GM20431 (cell line): ENCODE results near the gene ZSCAN9.

Source experiments
- in situ Hi-C: fragments of 300-500 bp; cut with MseI, MboI; formaldehyde crosslinking; loops from one replicate; pipeline ENCODE4 v1.15.0; 2020; ENCODE audit warnings: low sequenced_read_pairs; ENCODE audit not compliant: unreplicated experiment

The ZSCAN9 gene

DNA sequence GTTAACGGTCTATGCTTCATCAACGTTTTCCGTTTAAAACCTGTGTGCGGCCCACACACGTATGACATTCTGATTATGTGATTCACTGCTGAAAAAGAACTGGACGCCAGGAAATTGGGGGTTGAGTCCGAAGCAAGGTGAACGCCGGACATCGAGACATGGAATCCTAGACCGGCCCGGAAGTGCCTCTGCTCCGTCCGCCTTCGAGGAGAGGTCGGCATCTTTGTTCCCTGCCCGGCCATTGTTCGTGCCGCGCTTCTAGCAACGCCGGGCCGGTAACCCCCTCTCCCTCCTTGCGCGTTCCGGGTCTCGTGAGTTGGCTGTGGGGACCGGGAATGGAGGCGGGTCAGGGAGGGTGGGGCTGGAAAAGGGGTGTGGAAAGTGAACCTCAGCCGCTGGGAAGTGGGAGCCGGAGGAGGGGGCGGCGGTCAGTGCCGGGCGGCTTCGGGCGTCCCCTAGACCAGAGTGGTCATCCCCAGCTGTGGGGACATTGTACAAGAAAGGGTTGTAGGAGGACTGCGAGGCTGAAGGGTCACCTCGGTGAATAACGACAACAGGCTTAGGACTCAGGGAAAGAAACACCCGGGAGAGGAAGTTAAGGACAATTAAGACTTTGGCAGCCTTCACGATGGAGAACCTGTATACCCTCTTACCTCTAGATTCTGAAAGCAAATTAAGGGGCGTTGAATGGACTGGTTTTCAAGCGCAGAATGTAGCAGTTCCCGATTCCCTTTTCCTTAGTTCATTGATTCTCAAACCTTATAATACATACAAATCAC, at the start of gene ZSCAN9:
ZSCAN9 (plus strand) TSS at position 220 of the 779 bp plus-strand sequence. CDS start 1,810 bp downstream, outside the sequence.
- in situ Hi-C loops: no loop called here

DNA sequence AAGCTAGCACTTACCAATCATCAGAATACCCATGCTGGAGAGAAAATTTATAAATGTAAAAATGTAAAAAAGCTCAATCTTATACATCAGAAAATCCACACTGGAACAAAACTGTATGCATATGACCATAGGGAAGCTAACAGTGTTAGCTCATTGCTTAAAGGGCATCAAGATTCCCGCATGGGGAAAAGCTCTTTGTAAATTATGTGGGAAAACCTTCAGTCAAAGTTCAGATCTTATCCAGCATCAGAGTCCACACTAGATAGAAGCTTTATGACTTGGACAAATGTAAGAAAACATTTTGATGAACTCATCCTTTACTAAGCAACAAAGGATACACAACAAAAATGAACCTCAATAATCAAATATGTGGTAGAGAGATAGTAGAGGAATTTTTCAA, 48.7 kb upstream of the ZSCAN9 start:
- in situ Hi-C loops: no loop called here

DNA sequence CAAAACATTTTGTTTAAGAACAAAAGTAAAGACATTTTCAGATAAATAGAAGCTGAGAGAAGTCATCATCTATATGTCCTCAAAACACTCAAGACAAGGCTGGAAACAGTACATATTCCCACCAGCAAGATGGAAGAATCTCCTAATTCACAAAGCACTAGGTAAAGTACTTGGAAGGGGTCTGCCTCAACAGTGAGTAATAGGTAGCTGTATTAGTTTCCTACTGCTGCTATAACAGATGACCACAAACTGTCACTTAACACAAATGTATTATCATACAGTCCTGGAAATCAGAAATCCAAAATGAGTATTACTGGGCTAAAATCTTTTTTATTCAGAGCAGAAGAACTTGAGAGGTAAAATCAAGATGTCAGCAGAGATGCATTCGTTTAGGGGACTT, 42.8 kb upstream of the ZSCAN9 start:
- in situ Hi-C loops: no loop called here

DNA sequence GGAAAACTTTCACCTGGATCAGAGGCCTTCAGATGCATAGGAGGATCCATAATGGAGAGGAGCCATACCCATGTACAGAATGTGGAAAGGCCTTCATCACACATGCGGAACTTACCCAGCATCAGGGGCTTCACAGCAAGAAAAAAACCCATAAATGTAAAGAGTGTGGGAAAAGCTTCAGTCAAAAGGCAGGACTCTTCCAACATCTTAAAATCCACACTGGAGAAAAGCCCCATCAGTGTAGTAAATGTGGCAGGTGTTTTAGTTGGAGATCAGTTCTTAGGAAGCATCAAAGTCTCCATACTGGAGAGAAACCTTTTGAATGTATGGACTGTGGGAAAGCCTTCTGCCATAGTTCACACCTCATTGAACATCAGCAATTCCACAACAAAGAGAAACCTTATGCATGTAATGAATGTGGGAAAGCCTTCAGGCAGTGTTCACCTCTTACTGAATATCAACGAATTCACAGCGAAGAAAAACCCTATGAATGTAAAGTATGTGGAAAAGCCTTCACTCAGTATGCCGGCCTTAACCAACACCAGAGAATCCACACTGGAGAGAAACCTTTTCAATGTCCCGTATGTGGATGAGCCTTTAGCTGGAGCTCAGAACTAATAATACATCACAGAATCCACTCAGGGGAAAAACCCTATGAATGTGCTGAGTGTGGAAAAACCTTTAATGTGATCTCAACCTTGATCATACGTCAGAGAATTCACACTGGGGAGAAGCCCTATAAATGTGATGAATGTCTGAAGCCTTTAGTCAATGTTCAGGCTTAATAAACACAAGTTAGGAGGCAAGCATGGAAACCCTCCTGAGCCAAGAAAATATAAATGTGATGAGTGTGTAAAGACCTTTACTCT, 36.7 kb upstream of the ZSCAN9 start:
- in situ Hi-C loops: no loop called here

DNA sequence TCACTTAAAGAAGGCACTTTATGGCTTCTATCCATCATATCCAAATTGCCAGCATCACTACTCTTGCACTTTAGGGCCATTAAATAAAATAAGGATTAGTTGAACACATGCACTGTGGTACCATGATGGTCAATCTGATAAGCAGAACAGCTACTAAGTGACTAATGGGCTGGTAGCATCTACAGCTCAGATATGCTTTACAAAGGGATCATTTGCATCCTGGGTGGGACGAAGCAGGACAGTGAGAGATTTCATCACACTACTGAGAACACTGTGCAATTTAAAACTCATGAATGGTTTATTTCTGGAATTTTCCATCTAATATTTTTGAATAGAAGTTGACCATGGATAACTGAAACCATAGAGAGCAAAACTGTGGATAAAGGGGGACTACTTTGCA, 25.1 kb upstream of the ZSCAN9 start:
- in situ Hi-C loops: no loop called here

DNA sequence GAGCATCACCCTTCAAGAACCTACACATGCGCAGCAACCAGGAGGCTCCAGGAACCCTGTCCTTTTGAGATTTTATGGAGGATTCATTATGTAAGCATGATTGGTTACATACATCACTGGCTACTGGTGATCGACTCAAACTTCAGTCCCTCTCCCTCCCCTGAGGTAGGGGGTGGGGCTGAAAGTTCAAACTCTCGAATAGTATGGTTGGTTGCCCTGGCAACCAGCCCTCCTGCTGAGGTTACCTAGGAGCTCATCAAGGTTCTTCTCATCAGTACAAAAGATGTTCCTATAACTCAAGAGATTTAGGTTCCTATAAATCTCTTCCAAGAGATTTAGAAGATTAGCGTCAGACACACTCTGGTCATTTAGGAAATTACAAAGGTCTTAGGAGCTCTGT, 21.9 kb upstream of the ZSCAN9 start:
- in situ Hi-C loops: no loop called here

DNA sequence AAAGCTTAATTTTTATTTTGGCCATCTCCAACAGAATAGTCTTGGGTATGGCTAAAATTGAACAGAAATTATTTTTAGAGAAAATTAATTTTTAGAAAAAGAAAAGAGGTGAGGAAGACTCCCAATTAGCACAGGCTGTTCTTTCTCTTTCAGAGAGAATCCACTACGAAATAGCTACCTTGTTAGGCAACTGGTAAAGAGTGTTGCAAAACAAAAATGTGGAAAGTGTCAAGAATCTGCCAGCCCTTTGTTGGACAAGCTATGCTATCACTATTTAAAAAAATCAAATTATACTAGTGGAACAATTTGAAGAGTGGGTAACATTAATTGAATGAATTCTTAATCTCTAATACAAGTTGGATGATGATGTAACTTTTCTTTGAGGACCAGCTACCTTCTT, 19.2 kb upstream of the ZSCAN9 start:
- in situ Hi-C loops: no loop called here

DNA sequence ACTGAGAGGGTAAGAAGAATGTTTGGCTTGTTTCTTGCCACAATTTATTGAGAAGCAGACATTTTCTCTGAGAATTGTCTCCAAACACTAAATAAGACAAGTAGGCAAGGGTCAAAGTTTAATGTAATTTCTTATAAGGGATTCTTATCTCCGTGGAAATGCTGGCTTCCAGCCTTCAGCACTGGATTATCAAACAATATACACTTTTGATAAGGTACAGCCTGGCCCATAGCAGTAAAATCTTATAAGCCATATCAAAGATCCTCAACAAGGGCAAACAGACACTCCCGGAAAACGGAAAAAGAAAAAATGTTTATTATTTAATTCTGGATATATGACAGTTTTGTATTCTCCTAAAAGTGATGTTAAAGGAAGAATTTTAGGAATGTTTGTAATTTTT, 18.5 kb upstream of the ZSCAN9 start:
- in situ Hi-C loops: no loop called here

DNA sequence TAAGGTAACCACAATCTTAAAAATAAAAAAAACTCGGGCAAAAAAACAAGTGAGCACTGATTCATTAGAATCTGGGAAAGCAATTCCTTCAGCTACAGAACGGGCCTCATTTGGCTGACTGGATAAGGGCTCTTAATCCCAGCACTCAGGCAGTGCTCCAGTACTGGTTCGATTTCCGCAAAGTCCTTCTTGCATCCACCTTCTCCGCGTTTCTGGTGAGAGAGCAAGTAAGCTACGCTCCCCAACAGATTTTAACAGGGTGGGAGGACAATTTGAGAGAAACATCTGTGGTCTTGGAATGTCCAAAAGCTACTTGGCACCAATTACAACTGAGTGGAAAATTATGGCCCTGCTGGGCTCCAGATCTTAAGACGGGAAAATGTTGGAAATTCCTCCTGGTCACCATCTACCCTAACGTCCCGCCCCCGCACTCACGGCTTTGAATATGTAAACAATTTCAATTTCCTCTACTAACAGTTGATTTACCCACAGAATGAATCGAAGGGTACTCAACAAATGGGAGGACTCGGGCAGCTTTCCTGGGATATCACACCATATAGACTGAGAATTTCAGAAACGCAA, 18.1 kb upstream of the ZSCAN9 start:
- in situ Hi-C loops: no loop called here

DNA sequence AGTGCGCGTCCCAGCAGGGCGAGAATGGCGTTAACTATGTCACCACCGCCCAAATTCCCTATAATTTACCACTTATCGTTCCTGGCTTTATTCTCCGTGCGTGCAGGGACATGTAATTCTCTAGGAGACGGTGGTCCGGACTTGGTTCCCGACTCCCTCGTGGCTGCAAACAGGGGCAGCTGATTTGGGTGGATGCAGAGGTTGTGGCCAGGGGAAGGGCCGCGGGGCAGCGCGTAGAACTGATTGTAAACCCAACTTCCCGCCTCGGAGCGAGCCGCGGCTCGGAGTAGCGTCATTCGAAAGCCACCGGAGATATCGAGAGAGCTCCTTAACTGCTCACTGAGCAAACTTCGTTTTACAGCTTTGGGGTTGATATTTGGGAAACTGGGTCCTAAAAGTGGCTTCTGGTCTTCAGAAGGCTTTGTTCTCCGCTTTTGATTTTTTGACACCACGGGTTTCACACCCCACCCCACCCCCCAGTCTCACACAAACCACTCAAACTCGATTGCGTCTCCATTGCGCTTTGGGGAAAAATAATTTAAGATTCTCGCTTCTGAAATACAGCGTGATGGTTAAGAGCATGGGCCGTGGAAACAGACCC, 17.5 kb upstream of the ZSCAN9 start:
- in situ Hi-C loops: no loop called here

DNA sequence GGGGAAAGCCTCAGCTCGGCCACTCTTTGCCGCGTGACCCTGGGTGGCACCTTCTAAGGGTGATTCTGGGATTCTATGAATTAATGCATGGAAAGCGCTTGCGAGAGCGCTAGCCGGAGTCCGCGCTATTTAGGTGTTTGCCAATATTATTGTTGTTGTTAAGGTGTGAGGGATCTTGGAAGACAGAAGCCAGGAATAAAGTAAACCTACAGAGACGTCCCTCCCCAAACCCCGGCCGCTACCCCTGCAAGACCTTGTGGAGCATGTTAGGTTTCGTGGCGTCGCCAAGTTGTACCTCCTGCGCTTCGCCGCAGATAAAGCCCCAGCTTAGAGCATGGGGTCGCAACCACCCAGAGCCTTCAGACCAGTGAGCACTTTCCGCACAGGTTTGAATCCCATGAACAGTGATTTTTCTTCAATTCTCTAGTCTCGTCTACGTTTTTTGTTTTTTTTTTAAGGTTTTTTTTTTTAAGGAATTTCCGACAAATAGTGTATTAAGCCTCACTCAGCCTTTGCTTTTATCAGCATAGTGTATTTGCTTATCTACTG, 16.9 kb upstream of the ZSCAN9 start:
- in situ Hi-C loops: no loop called here

DNA sequence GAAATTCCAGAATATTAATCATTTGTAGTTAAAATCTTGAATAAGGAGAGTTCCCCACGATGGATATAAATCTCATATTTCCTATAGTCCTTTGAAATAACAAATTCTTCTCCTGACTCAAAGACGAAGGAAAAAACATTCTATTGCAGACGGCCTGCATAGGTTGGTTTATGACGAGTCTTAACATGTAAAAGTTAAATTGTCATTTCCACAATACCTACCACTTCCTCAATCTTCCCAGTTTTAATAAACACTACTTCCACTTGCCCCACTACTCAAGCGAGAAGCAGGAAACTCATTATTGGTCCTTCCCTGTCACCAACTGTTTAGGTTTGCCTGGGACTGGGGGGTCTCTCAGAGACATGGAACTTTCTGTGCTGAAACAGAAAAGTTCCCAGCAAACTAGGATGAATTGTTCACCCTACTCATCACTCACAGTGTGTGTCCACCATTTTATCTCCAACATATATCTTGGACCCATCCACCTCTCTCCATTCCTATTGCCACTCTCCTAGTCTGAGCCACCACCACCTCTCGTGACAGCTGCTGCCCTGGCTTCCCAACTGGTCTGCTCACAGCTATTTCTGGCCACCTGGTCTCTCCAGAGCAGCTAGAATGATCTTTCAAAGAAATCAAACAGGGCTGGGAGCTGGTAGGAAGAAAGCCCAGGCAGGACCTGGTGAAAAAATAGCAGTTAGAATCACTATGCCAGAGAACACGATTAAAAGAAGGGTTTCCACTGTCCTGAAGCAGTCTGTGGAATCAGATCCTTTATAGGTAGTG, 15.1 kb upstream of the ZSCAN9 start:
- in situ Hi-C loops: no loop called here

DNA sequence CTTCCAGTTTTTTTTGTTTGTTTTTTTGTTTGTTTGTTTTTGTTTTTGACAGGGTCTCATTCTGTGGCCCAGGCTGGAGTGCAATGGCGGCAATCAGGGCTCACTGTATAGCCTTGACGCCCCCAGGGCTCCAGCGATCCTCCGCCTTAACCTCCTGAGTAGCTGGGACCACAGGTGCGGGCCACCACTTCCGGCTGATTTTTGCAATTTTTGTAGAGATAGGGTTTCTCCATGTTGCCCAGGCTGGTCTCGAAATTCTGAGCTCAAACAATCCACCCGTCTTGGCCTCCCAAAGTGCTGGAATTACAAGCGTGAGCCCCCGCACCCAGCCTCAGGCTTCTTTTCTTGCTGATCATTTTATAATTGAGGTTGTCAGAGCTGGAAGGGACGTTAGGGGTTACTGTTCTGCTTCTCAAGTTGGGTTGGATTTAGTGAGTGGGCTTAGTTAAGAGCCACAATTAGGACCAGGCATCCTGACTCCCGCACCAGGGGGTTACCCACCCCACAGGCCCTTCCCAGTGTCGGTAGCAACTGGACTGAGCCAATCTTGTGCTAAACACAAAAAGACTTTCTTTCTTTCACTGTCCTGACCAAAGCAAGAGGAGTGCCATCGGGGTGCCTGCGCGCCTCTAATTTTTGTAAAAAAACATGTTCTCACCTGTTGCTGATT, 13.1 kb upstream of the ZSCAN9 start:
- in situ Hi-C loops: no loop called here

DNA sequence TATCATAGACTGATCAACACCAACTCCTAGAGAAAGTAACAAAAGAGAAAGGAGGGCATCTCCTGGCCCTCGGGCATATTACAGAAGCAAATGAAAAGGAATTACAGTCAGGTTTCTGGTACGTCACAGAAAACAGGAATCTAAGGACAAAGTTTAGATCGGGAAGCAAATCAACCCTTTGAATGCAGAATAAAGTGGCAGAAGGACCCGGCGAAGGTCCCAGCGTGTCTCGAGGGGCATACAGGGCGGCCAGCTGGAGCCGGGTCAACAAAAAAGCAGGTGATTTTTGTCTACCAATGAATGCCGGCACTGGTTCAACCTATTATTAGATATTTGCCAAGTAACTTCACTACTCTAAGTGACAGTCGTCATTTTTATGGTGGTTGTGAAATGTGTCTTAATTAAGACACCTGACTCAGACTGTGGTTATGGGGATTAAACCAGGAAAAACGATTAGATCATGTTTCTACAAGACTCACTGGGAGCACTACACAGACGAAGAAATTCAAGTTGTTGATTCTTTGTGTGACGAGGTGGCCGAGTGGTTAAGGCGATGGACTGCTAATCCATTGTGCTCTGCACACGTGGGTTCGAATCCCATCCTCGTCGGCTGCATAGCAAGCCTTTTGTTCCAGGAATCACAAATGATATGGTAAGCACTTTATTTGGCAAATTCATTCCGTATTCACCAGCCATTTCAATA, 12.4 kb upstream of the ZSCAN9 start:
- in situ Hi-C loops: no loop called here

DNA sequence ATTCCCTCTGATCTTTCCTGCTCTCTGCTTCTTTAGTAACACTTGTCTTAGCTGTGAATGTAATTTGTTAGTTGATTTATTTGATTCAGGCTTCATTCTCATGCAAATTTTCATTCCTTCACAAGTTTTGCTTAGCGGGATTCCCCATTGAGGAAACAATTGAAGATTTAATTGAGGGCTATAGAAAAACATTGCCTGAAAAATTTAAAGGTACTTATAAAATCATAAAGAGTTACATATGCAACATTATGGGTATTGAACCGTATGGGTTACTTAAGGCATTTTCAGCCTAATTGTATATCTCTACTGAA, 11.9 kb upstream of the ZSCAN9 start:
- in situ Hi-C loops: no loop called here

DNA sequence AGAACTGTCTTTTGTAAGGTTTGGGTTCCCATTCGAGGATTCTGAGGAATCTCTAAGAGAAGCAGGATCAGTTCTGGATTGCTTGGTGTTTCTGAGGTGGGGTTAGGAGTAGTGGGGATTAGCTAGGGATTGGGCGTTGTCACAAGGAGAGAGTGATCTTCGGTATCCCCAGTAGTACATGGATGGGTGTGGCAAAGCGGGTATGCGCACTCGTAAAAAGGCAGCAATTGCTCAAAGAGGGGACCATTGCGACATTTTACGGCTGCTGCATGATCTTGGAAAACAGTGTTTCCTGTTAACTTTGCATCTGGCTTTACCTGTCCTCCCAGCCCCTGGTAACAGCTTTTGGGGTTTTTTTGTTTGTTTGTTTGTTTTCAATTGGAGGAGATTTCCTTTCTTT, 9.7 kb upstream of the ZSCAN9 start:
- in situ Hi-C loops: no loop called here

DNA sequence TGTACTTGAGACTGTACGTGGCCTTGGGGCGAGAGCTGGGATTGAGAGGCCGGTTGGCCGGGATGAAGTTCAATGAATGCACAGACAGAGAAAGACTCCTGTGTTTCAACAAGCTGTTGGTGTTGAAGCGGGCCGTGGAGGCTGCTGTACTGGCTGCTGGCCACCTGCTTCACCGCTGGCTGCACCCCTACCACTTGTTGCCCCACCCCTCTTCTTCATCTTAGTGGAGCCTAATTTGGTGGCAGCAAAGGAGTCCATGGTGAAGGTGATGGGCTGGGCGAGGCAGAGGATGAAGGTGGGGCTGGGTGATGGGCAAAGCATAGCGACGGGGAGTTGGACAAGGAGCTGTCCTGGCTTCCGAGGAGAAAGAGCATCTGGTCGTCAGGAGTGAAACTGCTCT, 7.2 kb upstream of the ZSCAN9 start:
- in situ Hi-C loops: no loop called here

DNA sequence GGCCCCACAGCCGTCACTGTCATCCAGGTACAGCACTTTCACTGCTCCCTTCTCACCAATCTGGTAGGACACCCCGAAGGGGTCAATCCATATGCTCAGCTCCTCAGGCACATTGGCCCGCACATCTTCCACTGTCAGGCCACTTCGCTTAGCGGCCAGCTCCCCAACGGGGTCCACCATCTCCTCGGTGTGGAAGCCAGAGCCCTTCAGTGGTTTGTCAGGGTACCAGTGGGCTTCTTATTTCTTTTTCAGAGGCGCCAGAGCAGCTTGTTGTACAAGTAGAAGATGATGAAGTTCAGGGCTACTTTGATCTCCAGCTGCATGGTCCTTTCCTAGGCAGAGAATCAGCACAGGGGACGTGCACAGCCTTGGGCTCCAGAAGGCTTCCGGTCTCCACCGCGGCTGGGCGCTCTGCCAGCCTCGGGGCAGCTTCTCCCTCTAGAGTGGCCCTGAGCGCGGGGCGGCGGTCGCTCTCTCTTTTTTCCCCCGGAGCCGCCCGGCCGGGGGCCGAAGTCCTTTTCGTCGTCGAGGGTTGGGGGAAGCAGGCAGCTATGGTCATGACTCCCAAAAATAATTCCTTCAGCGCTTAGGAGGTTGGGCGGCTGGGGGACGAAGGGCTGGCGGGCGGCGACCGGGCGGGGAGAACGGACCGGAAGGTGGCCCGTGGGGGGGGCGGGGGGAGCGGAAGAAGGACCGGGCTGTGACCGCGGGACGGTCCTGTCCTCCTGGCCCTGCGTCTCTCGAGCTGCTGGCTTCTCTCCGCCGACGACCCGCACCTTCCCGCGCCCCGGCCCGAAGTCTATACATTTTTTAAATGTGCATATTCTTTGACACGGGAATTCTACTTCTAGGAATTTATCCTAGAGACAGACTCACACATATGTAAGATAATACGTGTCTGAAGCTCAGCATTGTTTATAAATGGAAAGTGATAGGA, 6.5 kb upstream of the ZSCAN9 start:
- in situ Hi-C loops: no loop called here
